ENCODE data around the gene MRAP2.
"Not testable (repeated sequence)": the region's sequence is repeated elsewhere in the genome, so short reads cannot be mapped to it uniquely, and the experiment has no call there.

DNA sequence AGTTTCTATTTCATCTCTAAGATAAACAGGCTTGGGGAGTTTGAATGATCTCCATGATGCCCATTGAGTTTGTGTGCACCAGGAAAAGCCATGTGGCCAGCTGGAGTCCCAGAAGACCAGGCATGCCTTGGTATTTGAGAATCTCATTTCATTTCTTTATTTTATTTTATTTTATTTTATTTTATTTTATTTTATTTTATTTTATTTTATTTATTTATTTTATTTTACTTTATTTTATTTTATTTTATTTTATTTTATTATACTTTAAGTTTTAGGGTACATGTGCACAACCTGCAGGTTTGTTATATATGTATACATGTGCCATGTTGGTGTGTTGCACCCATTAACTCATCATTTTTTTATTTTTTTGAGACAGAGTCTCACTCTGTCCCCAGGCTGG, 51.1 kb downstream of the MRAP2 start:
- TF ChIP-seq, protein P1, sequence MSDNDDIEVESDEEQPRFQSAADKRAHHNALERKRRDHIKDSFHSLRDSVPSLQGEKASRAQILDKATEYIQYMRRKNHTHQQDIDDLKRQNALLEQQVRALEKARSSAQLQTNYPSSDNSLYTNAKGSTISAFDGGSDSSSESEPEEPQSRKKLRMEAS (IDR thresholded peaks at IDR 0.05; ENCODE audit: insufficient read depth, insufficient read length), result not testable (repeated sequence)
- TF ChIP-seq, protein P2, sequence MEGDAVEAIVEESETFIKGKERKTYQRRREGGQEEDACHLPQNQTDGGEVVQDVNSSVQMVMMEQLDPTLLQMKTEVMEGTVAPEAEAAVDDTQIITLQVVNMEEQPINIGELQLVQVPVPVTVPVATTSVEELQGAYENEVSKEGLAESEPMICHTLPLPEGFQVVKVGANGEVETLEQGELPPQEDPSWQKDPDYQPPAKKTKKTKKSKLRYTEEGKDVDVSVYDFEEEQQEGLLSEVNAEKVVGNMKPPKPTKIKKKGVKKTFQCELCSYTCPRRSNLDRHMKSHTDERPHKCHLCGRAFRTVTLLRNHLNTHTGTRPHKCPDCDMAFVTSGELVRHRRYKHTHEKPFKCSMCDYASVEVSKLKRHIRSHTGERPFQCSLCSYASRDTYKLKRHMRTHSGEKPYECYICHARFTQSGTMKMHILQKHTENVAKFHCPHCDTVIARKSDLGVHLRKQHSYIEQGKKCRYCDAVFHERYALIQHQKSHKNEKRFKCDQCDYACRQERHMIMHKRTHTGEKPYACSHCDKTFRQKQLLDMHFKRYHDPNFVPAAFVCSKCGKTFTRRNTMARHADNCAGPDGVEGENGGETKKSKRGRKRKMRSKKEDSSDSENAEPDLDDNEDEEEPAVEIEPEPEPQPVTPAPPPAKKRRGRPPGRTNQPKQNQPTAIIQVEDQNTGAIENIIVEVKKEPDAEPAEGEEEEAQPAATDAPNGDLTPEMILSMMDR (IDR thresholded peaks at IDR 0.05; ENCODE audit: extremely low read depth in 1 of 2, insufficient read depth in 1 of 2, low read depth in 1 of 2, low read length in 2 of 2), result not testable (repeated sequence)
- not testable (repeated sequence) for TF ChIP-seq EZH2 (IDR thresholded peaks at IDR 0.05; ENCODE audit: borderline replicate concordance, low read depth, low read length, severe bottlenecking); POLR2A (IDR thresholded peaks at IDR 0.05; ENCODE audit: low read depth, low read length); POLR2AphosphoS5 (IDR thresholded peaks at IDR 0.05; ENCODE audit: insufficient read depth, low read depth, low read length); MYC (IDR thresholded peaks at IDR 0.05; ENCODE audit: low read depth, low read length); JUN (IDR thresholded peaks at IDR 0.05; ENCODE audit: borderline replicate concordance, insufficient read depth, insufficient read length, low read depth); GATA2 (IDR thresholded peaks at IDR 0.05; ENCODE audit: insufficient read depth, insufficient read length, low read depth, low read length); FOS (IDR thresholded peaks at IDR 0.05; ENCODE audit: borderline replicate concordance, insufficient read depth, low read length)
